Colon (tissue), 2 donors: ENCODE measurements around the gene IL20.

Source experiments
- FAIRE-seq: peaks from 2 replicates; lab custom pipeline; 2012; peaks lifted over from hg19 to GRCh38; lab: Jason Lieb, UNC
- donor health status: control.
- donor health status: control.

IL20 gene

DNA sequence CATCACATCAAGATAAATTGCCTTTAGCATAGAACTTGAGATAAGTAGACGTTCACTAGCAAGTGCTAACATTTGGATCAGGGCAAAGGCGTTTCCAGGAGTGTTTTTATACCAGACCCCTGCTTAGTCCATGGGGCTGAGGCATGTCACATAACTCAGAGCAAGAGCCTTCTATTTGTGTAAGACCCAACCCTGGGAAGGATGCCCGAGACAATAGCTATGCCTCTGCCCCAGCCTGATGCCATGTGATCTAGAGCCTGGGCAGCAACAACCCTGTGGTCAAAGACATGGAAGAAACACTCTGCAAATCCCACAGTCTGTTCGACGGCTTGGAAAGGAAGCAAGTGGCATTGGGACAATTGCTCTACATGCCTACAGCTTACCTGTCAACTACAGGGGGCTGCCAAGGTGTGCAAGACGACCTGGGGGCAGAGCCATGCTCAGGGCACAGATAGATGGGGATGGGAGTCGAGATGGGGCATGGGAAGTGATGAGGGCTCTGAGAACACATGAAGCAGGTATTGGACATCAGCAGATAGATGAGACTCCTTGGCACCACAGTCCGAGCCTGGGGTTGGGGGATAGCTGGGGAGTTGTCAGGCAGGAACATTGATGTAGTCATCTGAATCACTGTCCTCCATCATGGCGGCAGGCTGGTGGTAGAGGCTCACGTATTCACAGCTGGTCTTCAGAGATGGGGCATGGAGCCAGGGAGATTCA is 39.2 kb downstream of the IL20 start:
- no peak for FAIRE-seq

- no peak for FAIRE-seq
These were observed 40.1 kb downstream of the IL20 start for GRCh38 chr1:206905295-206906164.

DNA sequence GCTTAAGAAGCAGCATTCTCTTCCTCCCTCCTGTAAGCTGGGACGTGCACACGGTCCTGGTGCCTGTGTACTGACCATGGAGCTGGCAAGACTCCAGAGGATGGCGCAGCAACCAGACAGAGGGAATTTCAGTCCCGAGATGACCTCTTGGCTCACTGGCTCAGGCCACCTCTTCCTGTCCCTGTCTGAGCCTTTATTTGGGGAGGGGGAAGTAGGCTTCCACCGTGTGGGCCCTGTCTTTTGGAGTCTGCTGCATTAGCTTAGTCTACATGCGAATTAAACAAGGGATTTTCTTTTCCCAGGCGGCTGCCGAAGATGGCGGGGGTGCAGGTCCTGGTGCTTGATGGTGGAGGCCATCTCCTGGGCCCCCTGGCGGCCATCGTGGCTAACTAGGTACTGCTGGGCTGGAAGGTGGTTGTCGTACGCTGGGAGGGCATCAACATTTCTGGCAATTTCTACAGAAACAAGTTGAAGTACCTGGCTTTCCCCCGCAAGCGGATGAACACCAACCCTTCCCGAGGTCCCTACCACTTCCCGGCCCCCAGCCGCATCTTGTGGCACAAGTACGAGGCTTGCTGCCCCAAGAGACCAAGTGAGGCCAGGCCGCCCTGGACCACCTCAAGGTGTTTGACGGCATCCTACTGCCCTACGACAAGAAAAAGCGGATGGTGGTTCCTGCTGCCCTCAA is 42.0 kb downstream of the IL20 start:
- FAIRE-seq, result no peak

DNA sequence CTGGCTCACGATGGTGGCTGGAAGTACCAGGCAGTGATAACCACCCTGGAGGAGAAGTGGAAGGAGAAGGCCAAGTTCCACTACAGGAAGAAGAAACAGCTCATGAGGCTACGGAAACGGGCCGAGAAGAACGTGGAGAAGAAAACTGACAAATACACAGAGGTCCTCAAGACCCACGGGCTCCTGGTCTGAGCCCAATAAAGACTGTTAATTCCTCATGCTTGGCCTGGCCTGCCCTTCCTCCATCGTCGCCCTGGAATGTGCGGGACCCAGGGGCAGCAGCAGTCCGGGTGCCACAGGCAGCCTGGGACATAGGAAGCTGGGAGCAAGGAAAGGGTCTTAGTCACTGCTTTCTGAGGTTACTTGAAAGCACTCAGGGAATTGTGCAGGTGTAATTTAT is 42.6 kb downstream of the IL20 start:
- no peak for FAIRE-seq

- no peak for FAIRE-seq
These were observed 43.9 kb downstream of the IL20 start for GRCh38 chr1:206909161-206909882.

- FAIRE-seq, result no peak
These were observed 44.5 kb downstream of the IL20 start for GRCh38 chr1:206909883-206910318.

GRCh38 chr1:206911064-206911663 is 45.7 kb downstream of the IL20 start:
- FAIRE-seq, result no peak

- no peak for FAIRE-seq
These were observed 47.1 kb downstream of the IL20 start for GRCh38 chr1:206912445-206913095.

DNA sequence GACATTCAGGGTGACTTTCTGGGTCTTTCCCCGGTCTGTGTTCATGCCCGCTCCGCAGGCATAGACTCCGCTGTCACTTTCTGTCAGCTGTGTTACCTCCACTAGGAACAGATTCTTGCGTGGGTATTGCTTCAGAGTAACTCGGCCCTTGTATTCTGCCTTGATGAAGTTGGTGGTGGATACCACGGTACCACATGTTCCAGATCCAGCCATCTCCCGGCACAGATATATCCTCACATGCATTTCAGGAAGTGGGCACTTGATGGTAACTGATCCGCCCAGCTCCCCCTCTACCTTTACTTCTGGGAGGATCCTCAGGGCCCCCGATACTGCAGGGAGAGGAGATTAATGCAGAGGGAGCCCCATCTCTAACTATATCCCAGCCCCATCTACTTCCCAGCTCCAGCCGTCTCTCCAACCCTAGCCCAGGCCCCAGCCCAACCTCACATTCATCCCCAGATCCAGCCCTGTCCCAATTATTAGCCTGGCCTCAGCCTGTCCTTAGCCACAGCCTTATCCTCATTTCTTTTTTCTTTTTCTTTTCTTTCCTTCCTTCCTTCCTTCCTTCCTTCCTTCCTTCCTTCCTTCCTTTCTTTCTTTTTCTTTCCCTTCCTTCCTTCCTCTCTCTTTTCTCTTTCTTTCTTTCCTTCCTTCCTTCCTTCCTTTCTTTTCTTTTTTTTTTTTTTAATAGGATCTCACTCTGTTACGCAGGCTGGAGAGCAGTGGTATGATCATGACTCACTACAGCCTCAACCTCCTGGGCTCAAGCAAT is 48.5 kb downstream of the IL20 start:
- FAIRE-seq, result no peak

DNA sequence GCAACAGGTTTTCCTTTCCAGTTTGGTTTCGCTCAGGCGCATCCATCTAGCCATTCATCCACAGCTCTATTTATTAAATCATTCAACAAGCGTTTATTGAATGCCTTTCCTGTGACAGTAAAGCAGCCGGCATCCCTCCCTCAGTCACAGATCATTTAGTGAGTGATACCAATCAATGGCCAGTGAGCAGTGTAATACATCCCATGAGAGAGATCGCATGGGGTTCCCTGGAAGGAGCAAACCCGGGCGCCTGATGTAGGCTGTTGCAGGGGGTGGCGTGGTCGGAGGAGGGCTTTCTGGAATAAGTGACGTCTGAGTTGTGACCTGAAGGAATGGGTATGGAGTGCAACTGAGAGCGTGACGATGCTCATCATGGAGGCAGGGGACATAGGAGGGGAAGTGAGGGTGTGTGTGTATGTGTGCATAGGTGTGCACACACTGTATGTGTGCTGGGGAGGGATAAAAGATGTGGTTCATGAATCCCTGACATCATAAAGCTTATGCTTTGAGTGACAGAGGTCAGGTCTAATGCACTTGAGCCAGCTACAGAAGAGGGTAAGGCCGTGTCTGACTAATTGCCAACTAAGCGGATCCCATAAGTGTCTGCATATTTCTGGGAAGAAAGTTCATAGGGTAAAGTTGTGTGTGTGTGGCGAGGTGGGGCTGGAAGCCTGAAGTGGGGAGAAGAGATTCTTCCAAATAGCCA is 49.8 kb downstream of the IL20 start:
- FAIRE-seq, result no peak

GRCh38 chr1:206916000-206916709 is 50.7 kb downstream of the IL20 start:
- FAIRE-seq, result no peak

- no peak for FAIRE-seq
These were observed 52.7 kb downstream of the IL20 start for GRCh38 chr1:206918076-206918475.
